ENCODE results near the gene FGD2. TPM values are rescaled to one million over a fixed set of nuclear protein-coding genes. Genes with fewer than 3 reads are reported as not detected.
A peak's percentile ranks its signal among the peaks of the same experiment; 100 is the strongest.

Gene FGD2
- total RNA-seq, 1 donor from 2014 or later = under 0.01 TPM

- Histone ChIP-seq H3K27me3 (ENCODE audit: control insufficient read depth, insufficient read depth, low read length) (no peaks in the 10 kb centered on the region), H3K4me3 (ENCODE audit: low read depth, low read length) (no peak overlapping the region), H3K36me3 (ENCODE audit: control insufficient read depth, insufficient read depth, low read length) (peaks cover 32% of the 10 kb centered on the region)
- no peak for TF ChIP-seq CTCF (IDR thresholded peaks at IDR 0.05; ENCODE audit: insufficient read depth, low read length, severe bottlenecking)
- FAIRE-seq = no peak
- DNase-seq (ENCODE audit: low read depth) = no peak
Observed at GRCh38 chr6:36978421-36979346, 26.8 kb upstream of the FGD2 start.

GRCh38 chr6:36979347-36979742 is 26.1 kb upstream of the FGD2 start:
- Histone ChIP-seq H3K36me3 (ENCODE audit: control insufficient read depth, insufficient read depth, low read length) (peaks cover 32% of the 10 kb centered on the region), H3K4me3 (ENCODE audit: low read depth, low read length) (no peak overlapping the region), H3K27me3 (ENCODE audit: control insufficient read depth, insufficient read depth, low read length) (no peaks in the 10 kb centered on the region)
- DNase-seq (ENCODE audit: low read depth) (peak; percentile 37), FAIRE-seq (no peak)
- TF ChIP-seq CTCF (IDR thresholded peaks at IDR 0.05; ENCODE audit: insufficient read depth, low read length, severe bottlenecking) = peak; percentile 66

- Histone ChIP-seq H3K27me3 (ENCODE audit: control insufficient read depth, insufficient read depth, low read length) (no peaks in the 10 kb centered on the region), H3K36me3 (ENCODE audit: control insufficient read depth, insufficient read depth, low read length) (peaks cover 30% of the 10 kb centered on the region)
- no peak for FAIRE-seq
Observed at GRCh38 chr6:36980129-36980528, 25.3 kb upstream of the FGD2 start.

GRCh38 chr6:36980876-36981619 is 24.4 kb upstream of the FGD2 start:
- FAIRE-seq (no peak), DNase-seq (ENCODE audit: low read depth) (no peak)
- Histone ChIP-seq H3K27me3 (ENCODE audit: control insufficient read depth, insufficient read depth, low read length) (no peaks in the 10 kb centered on the region), H3K36me3 (ENCODE audit: control insufficient read depth, insufficient read depth, low read length) (peaks cover 24% of the 10 kb centered on the region), H3K4me3 (ENCODE audit: low read depth, low read length) (no peak overlapping the region)
- TF ChIP-seq CTCF (IDR thresholded peaks at IDR 0.05; ENCODE audit: insufficient read depth, low read length, severe bottlenecking) = no peak

More at GRCh38 chr6:36980129-36980528, 25.3 kb upstream of the FGD2 start:
- H3K4me3 ChIP-seq (ENCODE audit: low read depth, low read length) = no peak overlapping the region
- no peak for DNase-seq (ENCODE audit: low read depth)
- TF ChIP-seq CTCF (IDR thresholded peaks at IDR 0.05; ENCODE audit: insufficient read depth, low read length, severe bottlenecking) = no peak

- no peak for TF ChIP-seq CTCF (IDR thresholded peaks at IDR 0.05; ENCODE audit: insufficient read depth, low read length, severe bottlenecking)
- Histone ChIP-seq H3K36me3 (ENCODE audit: control insufficient read depth, insufficient read depth, low read length) (peaks cover 4% of the 10 kb centered on the region), H3K4me3 (ENCODE audit: low read depth, low read length) (no peak overlapping the region), H3K27me3 (ENCODE audit: control insufficient read depth, insufficient read depth, low read length) (no peaks in the 10 kb centered on the region)
- no peak for DNase-seq (ENCODE audit: low read depth)
- FAIRE-seq = no peak
Observed at GRCh38 chr6:36983538-36983937, 21.9 kb upstream of the FGD2 start.

All from bronchial epithelial cell (primary cell).